ACHN (cell line): ENCODE results near the gene CELSR1.

Source experiments
- DNase-seq: peaks from one replicate; pipeline ENCODE4 v3.0.0-alpha.2; 2015
- in situ Hi-C: cut with HindIII; loops from 2 replicates; pipeline ENCODE4 v1.10.0; 2017; ENCODE audit warnings: low sequenced_read_pairs, low pct_ligation_motif_present, low pct_unique_long_range_greater_than_20kb

Gene CELSR1

GRCh38 chr22:46350121-46350520 lies 187.3 kb downstream of the CELSR1 start:
- no peak for DNase-seq
- in situ Hi-C loops, result no loop called here

- DNase-seq, result no peak
- in situ Hi-C loops, result no loop called here
Observed at GRCh38 chr22:46349681-46350080, 187.7 kb downstream of the CELSR1 start.

GRCh38 chr22:46349238-46349637 lies 188.2 kb downstream of the CELSR1 start:
- no peak for DNase-seq
- in situ Hi-C loops, result no loop called here

GRCh38 chr22:46348099-46348695 lies 189.2 kb downstream of the CELSR1 start:
- DNase-seq, result no peak
- in situ Hi-C loops, result no loop called here

GRCh38 chr22:46347646-46348045 lies 189.8 kb downstream of the CELSR1 start:
- no peak for DNase-seq
- in situ Hi-C loops, result no loop called here

GRCh38 chr22:46346680-46347405 lies 190.6 kb downstream of the CELSR1 start:
- in situ Hi-C loops, result no loop called here
- DNase-seq, result no peak

GRCh38 chr22:46340676-46341075 lies 196.7 kb downstream of the CELSR1 start:
- DNase-seq, result no peak
- in situ Hi-C loops, result no loop called here

GRCh38 chr22:46339956-46340355 lies 197.5 kb downstream of the CELSR1 start:
- in situ Hi-C loops, result no loop called here

GRCh38 chr22:46338636-46339035 lies 198.8 kb downstream of the CELSR1 start:
- DNase-seq, result no peak
- in situ Hi-C loops, result no loop called here

More at GRCh38 chr22:46339956-46340355, 197.5 kb downstream of the CELSR1 start:
- no peak for DNase-seq

- no peak for DNase-seq
- in situ Hi-C loops, result no loop called here
Observed at GRCh38 chr22:46337870-46338269, 199.6 kb downstream of the CELSR1 start.

GRCh38 chr22:46336119-46337078 lies 201.0 kb downstream of the CELSR1 start:
- in situ Hi-C loops, result no loop called here
- peak; percentile 18 for DNase-seq

GRCh38 chr22:46335201-46336118 lies 202.0 kb downstream of the CELSR1 start, which contains the start of gene TRMU:
TRMU (plus strand) TSS chr22:46335714; CDS start chr22:46335765, 51 bp downstream.
- in situ Hi-C loops, result no loop called here
- DNase-seq, result peak; percentile 85

GRCh38 chr22:46331496-46331895 lies 205.9 kb downstream of the CELSR1 start:
- DNase-seq, result no peak
- in situ Hi-C loops, result no loop called here

GRCh38 chr22:46330426-46330825 lies 207.0 kb downstream of the CELSR1 start:
- DNase-seq, result no peak
- in situ Hi-C loops, result no loop called here

GRCh38 chr22:46329616-46330015 lies 207.8 kb downstream of the CELSR1 start:
- in situ Hi-C loops, result no loop called here
- DNase-seq, result no peak

GRCh38 chr22:46328797-46329196 lies 208.6 kb downstream of the CELSR1 start:
- DNase-seq, result no peak
- in situ Hi-C loops, result no loop called here

- in situ Hi-C loops, result no loop called here
- no peak for DNase-seq
Observed at GRCh38 chr22:46327691-46328465, 209.5 kb downstream of the CELSR1 start.
